ENCODE data around the gene DIPK1A.

Gene DIPK1A

DNA sequence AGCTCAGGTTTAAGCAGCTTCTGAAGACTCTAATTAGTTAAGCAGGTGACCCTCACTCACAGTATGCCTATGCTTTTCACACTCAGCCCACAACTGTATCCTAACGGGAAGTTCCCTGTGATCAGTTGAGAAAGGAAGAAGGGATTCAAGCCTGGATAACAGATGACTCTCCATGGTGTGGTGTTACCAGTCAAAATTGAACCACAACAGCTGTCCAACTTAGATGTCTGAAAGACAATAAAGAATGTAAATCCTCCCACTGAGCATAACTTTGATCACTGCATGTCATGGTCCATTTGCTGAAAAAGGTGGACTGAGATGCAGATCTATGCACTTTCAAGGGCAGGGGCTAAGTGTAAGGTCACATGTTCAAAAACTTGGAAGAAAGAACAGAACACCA lies 32.3 kb upstream of the DIPK1A start:
- DNase-seq (ENCODE audit: low read depth) = no peak
- TF ChIP-seq, protein P1, sequence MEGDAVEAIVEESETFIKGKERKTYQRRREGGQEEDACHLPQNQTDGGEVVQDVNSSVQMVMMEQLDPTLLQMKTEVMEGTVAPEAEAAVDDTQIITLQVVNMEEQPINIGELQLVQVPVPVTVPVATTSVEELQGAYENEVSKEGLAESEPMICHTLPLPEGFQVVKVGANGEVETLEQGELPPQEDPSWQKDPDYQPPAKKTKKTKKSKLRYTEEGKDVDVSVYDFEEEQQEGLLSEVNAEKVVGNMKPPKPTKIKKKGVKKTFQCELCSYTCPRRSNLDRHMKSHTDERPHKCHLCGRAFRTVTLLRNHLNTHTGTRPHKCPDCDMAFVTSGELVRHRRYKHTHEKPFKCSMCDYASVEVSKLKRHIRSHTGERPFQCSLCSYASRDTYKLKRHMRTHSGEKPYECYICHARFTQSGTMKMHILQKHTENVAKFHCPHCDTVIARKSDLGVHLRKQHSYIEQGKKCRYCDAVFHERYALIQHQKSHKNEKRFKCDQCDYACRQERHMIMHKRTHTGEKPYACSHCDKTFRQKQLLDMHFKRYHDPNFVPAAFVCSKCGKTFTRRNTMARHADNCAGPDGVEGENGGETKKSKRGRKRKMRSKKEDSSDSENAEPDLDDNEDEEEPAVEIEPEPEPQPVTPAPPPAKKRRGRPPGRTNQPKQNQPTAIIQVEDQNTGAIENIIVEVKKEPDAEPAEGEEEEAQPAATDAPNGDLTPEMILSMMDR (conservative IDR thresholded peaks at IDR 0.05; ENCODE audit: low read depth, low read length) = no peak
- no peak overlapping the region for H3K4me3 ChIP-seq (ENCODE audit: low read length)

DNA sequence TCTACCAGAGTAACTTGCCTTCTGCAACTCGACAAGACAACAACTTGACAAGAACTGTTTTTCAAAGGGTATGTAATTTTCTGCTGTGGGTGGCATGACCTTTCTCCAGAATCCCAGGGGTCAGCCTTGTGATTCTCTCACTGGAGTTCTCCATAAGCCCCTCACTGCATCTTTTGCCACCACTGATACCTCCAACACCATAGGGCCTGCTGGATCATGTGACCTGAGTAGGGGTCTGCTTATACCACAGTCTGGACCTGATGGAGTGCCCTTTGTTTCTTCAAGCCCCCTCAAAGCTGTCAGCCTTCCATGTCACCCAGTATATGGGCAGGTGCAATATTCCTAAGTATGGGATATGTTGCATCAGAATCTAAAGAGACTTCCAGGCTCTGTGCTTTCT lies 31.6 kb upstream of the DIPK1A start:
- no peak for DNase-seq (ENCODE audit: low read depth)
- TF ChIP-seq, protein P1 (conservative IDR thresholded peaks at IDR 0.05; ENCODE audit: low read depth, low read length) = no peak
- H3K4me3 ChIP-seq (ENCODE audit: low read length) = no peak overlapping the region

DNA sequence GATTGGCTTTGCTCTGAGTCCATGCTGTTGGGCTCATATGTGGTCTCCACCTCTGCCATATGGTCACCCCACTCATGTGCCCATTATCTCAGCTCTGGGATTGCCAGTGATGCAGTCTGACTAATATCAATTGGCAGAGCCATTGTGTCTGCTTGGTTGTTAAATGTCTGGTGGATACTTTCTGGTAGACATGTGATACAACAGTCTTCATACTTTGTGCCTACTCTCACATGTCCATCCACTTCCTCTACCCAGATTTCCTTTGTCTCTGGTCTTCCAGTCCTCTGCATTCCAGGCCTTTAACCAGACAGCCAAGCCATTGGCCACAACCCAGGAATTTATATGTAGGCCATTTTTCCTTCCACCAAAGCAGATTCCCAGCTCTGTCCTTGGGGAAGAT lies 30.8 kb upstream of the DIPK1A start:
- no peak for DNase-seq (ENCODE audit: low read depth)
- TF ChIP-seq, protein P1 (conservative IDR thresholded peaks at IDR 0.05; ENCODE audit: low read depth, low read length) = no peak
- no peak overlapping the region for H3K4me3 ChIP-seq (ENCODE audit: low read length)

DNA sequence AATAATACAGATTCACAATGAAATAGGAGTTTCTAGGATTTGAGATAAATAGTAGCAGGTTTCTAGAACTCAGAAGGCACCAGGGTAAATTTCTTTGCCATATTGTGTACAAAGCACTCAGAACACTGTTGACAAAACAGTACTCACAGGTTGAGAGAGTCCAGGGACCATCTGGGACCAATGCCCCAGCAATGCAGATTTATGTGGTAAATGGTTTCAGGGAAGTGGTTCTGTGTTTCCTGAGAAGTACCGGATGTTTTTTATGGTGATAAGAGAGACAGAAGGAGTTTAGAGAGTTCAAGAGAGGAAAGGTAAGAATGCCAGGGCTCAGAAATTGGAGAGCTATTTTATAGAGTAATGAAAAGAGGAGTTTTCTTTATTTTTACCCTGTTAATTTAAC lies 29.6 kb upstream of the DIPK1A start:
- no peak overlapping the region for H3K4me3 ChIP-seq (ENCODE audit: low read length)
- TF ChIP-seq, protein P1 (conservative IDR thresholded peaks at IDR 0.05; ENCODE audit: low read depth, low read length) = no peak
- no peak for DNase-seq (ENCODE audit: low read depth)

DNA sequence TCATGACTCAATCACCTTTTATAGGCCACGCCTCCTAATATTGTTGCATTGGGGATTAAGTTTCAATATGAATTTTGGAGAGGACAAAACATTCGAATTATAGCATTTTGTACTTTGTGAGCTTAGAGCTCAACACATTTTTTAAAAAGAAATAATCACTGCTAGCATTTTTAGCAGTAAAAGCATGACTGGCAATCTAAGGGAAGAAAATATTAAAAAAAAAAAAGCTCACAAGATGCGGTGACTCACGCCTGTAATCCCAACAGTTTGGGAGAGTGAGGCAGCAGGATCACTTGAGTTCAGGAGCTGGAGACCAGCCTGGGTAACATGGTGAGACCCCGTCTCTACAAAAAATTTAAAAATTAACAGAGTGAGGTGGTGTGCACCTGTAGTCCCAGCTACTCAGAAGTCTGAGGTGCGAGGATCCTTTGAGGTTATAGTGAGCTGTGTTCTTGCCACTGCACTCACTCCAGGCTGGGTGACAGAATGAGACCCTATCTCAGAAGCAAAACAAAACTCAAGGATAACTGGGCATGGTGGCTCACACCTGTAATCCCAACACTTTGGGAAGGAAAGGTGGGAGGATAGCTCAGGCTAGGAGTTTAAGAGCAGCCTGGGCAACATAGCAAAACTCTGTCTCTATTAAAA lies 28.8 kb upstream of the DIPK1A start:
- DNase-seq (ENCODE audit: low read depth) = peak; percentile 59
- TF ChIP-seq, protein P1 (conservative IDR thresholded peaks at IDR 0.05; ENCODE audit: low read depth, low read length) = no peak
- no peak overlapping the region for H3K4me3 ChIP-seq (ENCODE audit: low read length)

DNA sequence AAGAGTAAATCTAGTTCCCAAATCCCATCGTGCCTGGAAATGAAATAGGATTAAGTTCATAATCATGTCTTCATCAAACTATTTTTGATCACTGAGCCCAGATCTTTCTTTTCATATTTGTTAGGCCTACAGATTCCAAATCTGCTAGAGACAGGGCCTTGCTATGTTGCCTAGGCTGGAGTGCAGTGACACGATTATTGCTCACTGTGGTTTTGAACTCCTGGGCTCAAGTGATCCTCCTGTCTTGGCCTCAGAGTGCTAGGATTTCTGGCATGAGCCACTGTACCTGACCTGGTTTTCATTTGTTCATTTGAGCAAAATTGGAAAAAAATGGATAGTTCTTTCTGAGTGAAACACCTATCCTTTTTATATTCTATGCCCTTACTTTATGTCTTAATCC lies 28.0 kb upstream of the DIPK1A start:
- TF ChIP-seq, protein P1 (conservative IDR thresholded peaks at IDR 0.05; ENCODE audit: low read depth, low read length) = no peak
- H3K4me3 ChIP-seq (ENCODE audit: low read length) = no peak overlapping the region
- DNase-seq (ENCODE audit: low read depth) = no peak

DNA sequence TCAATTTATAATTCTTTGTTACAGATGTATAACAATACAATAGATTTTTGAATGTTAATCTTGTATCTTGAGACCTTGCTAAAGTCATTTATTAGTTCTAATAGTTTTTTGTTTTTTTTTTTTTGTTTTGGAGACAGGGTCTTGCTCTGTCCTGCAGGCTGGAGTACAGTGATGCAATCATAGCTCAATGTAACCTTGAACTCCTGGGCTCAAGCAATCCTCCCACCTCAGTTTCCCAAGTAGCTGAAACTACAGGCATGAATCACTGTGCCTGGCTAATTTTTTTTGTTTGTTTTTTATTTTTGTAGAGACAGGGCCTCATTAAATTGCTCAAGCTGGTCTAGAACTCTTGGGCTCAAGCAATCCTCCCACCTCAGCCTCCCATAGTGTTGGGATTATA lies 26.2 kb upstream of the DIPK1A start:
- H3K4me3 ChIP-seq (ENCODE audit: low read length) = no peak overlapping the region
- DNase-seq (ENCODE audit: low read depth) = no peak
- TF ChIP-seq, protein P1 (conservative IDR thresholded peaks at IDR 0.05; ENCODE audit: low read depth, low read length) = no peak

All from retinal pigment epithelial cell (primary cell).